GM23248 (cell line): ENCODE data around the gene MAML3. TPM values are rescaled to one million over a fixed set of nuclear protein-coding genes. Genes with fewer than 3 reads are reported as not detected.

Source experiments
- DNase-seq: peaks from one replicate; pipeline ENCODE4 v3.0.0-alpha.2; 2015
- H2AFZ ChIP-seq: fragments of 200-600 bp; sonication (generic); 2 replicates; pipeline ENCODE4 v1.6.1; 2016; ENCODE audit warnings: antibody characterized with exemption
- H3F3A ChIP-seq: fragments of 200-600 bp; sonication (generic); 2 replicates; pipeline ENCODE4 v1.6.1; 2016; ENCODE audit warnings: mild to moderate bottlenecking, antibody characterized with exemption, mixed run types; ENCODE audit not compliant: insufficient read depth
- H3K27ac ChIP-seq: fragments of 200-600 bp; sonication (generic); 2 replicates; pipeline ENCODE4 v1.5.1; 2016; ENCODE audit warnings: mild to moderate bottlenecking
- H3K27me3 ChIP-seq: fragments of 200-600 bp; sonication (generic); replicated peaks from 2 replicates; pipeline ENCODE4 v1.6.1; 2016; ENCODE audit warnings: mild to moderate bottlenecking; ENCODE audit not compliant: insufficient read depth
- H3K36me3 ChIP-seq: fragments of 200-600 bp; sonication (generic); 2 replicates; pipeline ENCODE4 v1.6.1; 2016; ENCODE audit warnings: low read depth, mild to moderate bottlenecking
- H3K4me1 ChIP-seq: fragments of 200-600 bp; sonication (generic); 2 replicates; pipeline ENCODE4 v1.6.1; 2016; ENCODE audit warnings: mild to moderate bottlenecking; ENCODE audit not compliant: insufficient read depth
- H3K4me2 ChIP-seq: fragments of 200-600 bp; sonication (generic); one replicate; pipeline ENCODE4 v1.6.1; 2016; ENCODE audit warnings: mild to moderate bottlenecking; ENCODE audit not compliant: unreplicated experiment
- H3K4me3 ChIP-seq: fragments of 200-600 bp; sonication (generic); 2 replicates; pipeline ENCODE4 v1.5.1; 2016; ENCODE audit warnings: mild to moderate bottlenecking
- H3K79me2 ChIP-seq: fragments of 200-600 bp; sonication (generic); 2 replicates; pipeline ENCODE4 v1.6.1; 2016; ENCODE audit warnings: mild to moderate bottlenecking; ENCODE audit not compliant: insufficient read depth
- H3K9ac ChIP-seq: fragments of 200-600 bp; sonication (generic); 2 replicates; pipeline ENCODE4 v1.6.1; 2016; ENCODE audit warnings: mild to moderate bottlenecking
- H3K9me2 ChIP-seq: fragments of 200-600 bp; sonication (generic); 2 replicates; pipeline ENCODE4 v1.6.1; 2016; ENCODE audit warnings: mixed run types, mild to moderate bottlenecking, moderate library complexity; ENCODE audit not compliant: insufficient read depth
- H3K9me3 ChIP-seq: fragments of 200-600 bp; sonication (generic); one replicate; pipeline ENCODE4 v1.6.1; 2017; ENCODE audit warnings: low read depth
- H4K20me1 ChIP-seq: fragments of 200-600 bp; sonication (generic); 2 replicates; pipeline ENCODE4 v1.6.0; 2016; ENCODE audit not compliant: insufficient read depth
- EZH2 ChIP-seq: fragments of 200-600 bp; sonication (generic); IDR thresholded peaks from 2 replicates; pipeline ENCODE4 v1.6.1; 2018; ENCODE audit warnings: antibody characterized with exemption, mild to moderate bottlenecking; ENCODE audit not compliant: insufficient read depth, poor library complexity, severe bottlenecking
- EZH2phosphoT487 ChIP-seq: fragments of 200-600 bp; sonication (generic); IDR thresholded peaks from 2 replicates; pipeline ENCODE4 v1.6.1; 2018; ENCODE audit warnings: antibody characterized with exemption, moderate library complexity, mild to moderate bottlenecking, low read depth; ENCODE audit not compliant: insufficient read depth
- WGBS, 2 experiments: methylation state at CpG; one replicate each; pipeline ENCODE4 v1.1.6; 2015 to 2017; ENCODE audit warnings: low lambda C conversion rate in 2 of 2, low coverage in 1 of 2; ENCODE audit errors: missing lambda C conversion rate in 2 of 2; 5-methylcytosine and 5-hydroxymethylcytosine counted together
- in situ Hi-C: fragments of 300-500 bp; cut with MboI; formaldehyde crosslinking; loops from 2 replicates; pipeline ENCODE4 v1.15.0; 2020
- polyA plus RNA-seq: library from polyadenylated mRNA; unstranded; fragments of >200 nt; fragmentation: Nextera tagmentation; extraction: Ambion mirVana; gene quantifications from 2 replicates; pipeline ENCODE4 v1.2.1, GENCODE V29; 2016
- total RNA-seq: library from RNA; depleted of rRNA; stranded (reverse); fragments of >200 nt; shearing (Covaris generic); gene quantifications from 2 replicates; pipeline ENCODE4 v1.2.3, GENCODE V29; 2014

The MAML3 gene
- total and polyA plus RNA-seq, 2 experiments from 2014 or later = 0.96 to 1.5 TPM

DNA sequence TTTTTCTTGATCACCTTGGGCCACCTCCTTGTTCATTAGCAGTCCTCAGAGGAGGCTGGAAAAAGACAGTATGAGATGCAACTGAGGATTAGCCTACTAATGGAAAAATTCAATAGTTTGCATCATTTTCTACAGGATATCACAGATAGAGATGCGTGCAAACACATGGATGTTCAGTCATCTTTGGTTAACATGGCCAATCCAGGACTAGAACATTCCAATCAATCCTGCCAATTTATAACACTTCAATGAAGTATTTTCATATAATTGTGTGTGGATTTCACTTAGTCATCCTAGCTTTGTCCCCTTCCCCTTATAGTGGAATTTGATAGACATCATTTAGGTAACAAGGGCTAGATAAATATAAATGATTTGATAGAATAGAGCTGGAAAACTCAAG lies 42.7 kb downstream of the MAML3 start:
- H3K9me3 ChIP-seq = no peaks in the 10 kb centered on the region
- no peak for DNase-seq
- peaks cover 16% of the 10 kb centered on the region; the same call in 1 of the 2 replicates for H3F3A ChIP-seq
- H3K27me3 ChIP-seq = no peaks in the 10 kb centered on the region
- no peaks in the 10 kb centered on the region for H3K36me3 ChIP-seq
- peaks cover 13% of the 10 kb centered on the region for H3K4me1 ChIP-seq
- no peaks in the 10 kb centered on the region for H4K20me1 ChIP-seq
- no peak overlapping the region for H3K4me2 ChIP-seq
- WGBS, 2 experiments = 98 to 100% methylated on average over 1 of the region's 1 CpG
- in situ Hi-C loops = no loop called here
- 0 out of 2 replicates have a peak, but pooled peaks cover 10% of the 10 kb centered on the region for H3K79me2 ChIP-seq
- H3K9ac ChIP-seq = no peak overlapping the region
- H3K9me2 ChIP-seq = no peaks in the 10 kb centered on the region
- no peak for TF ChIP-seq EZH2
- TF ChIP-seq EZH2phosphoT487 = no peak
- H3K27ac ChIP-seq = no peak overlapping the region
- no peak overlapping the region for H3K4me3 ChIP-seq
- H2AFZ ChIP-seq = no peak overlapping the region

DNA sequence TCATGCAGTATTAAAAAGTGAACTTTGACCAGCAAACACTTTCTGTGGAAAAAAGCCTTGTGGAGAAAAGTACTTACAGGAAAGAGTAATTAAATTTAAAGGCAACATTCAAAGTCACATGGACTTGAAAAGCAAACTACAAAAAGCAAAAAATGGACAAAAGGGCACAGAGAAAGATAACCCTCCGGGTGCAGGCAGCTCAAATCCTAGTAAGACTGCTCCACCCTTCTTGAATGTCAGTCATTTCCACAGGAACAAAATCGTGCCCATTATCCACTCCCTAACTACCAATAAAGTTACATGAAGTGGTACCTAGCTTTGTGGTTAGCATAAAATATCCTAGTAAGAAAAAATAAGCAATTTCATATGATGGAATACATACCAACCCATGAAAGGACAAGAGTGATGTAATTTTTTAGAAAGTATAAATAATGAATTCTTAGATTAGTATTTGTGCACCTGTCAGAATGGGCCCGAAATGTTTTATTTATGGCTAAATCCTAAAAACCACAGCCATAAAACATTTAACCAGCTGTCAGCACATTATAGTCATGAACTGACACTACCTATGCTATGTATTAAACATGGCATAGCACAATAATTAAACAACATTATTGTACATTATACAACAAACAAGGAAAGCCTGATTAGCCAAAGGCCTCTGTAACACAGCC lies 43.3 kb downstream of the MAML3 start:
- 75 to 79% methylated on average over 3 of the region's 3 CpGs for WGBS, 2 experiments
- peaks cover 14% of the 10 kb centered on the region; the same call in 1 of the 2 replicates for H3F3A ChIP-seq
- H3K36me3 ChIP-seq = no peaks in the 10 kb centered on the region
- no peak overlapping the region for H3K27ac ChIP-seq
- no peaks in the 10 kb centered on the region for H3K9me2 ChIP-seq
- H3K9me3 ChIP-seq = no peaks in the 10 kb centered on the region
- no peaks in the 10 kb centered on the region for H4K20me1 ChIP-seq
- no peak overlapping the region for H3K4me3 ChIP-seq
- in situ Hi-C loops = no loop called here
- H3K9ac ChIP-seq = no peak overlapping the region
- H2AFZ ChIP-seq = no peak overlapping the region
- H3K4me1 ChIP-seq = peaks cover 10% of the 10 kb centered on the region
- H3K4me2 ChIP-seq = no peak overlapping the region
- no peaks in the 10 kb centered on the region for H3K27me3 ChIP-seq
- 0 out of 2 replicates have a peak, but pooled peaks cover 10% of the 10 kb centered on the region for H3K79me2 ChIP-seq
- TF ChIP-seq EZH2phosphoT487 (no peak), EZH2 (no peak)
- DNase-seq = no peak

DNA sequence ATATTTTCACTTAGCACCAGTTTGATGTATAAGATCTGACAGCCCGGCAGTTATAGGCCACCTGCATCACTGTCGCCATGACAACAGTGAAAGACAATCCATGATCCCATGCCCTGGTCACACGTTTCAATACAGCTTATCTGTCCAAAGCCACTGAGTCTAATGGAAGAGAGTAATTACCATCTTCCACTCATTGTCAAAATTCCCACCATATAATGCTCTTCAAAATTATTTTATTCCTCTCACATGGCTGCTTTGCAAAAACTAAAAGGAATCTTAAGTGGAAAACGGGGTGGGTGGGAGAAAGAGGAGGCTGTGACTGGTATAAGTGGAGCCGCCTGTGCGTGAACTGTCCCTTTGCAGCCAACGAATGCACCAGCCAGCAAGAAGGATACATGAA lies 44.2 kb downstream of the MAML3 start:
- no peaks in the 10 kb centered on the region for H3K27me3 ChIP-seq
- H4K20me1 ChIP-seq = no peaks in the 10 kb centered on the region
- H3K27ac ChIP-seq = no peak overlapping the region
- 0 out of 2 replicates have a peak, but pooled peaks cover 10% of the 10 kb centered on the region for H3K79me2 ChIP-seq
- peaks cover 10% of the 10 kb centered on the region for H3K4me1 ChIP-seq
- no peak overlapping the region for H3K4me2 ChIP-seq
- no peak overlapping the region for H3K9ac ChIP-seq
- in situ Hi-C loops = no loop called here
- H3K36me3 ChIP-seq = no peaks in the 10 kb centered on the region
- H2AFZ ChIP-seq = no peak overlapping the region
- no peak for TF ChIP-seq EZH2
- no peak for TF ChIP-seq EZH2phosphoT487
- DNase-seq = no peak
- H3K9me3 ChIP-seq = no peaks in the 10 kb centered on the region
- WGBS, 2 experiments = 82 to 86% methylated on average over 7 of the region's 7 CpGs
- no peaks in the 10 kb centered on the region for H3K9me2 ChIP-seq
- H3K4me3 ChIP-seq = no peak overlapping the region
- H3F3A ChIP-seq = peaks cover 14% of the 10 kb centered on the region; the same call in 1 of the 2 replicates

DNA sequence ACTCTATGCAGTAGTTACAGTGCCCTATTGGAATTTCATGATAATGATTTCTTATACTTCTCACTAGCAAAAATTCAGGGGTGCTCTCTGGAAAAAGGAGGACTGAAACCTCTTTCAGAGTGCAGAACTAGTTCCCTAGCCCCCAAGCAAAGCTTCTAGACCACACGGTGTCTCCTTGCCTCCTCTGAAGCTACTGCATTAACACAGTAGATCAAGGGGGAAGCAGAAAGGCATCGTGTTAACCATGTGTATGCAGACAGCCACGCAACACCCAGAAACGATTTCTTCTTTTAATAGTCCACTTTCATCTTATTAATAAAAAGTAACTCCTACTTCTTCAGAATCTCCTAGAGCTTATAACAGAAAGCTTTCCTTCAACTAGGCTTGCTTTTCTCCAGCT lies 44.7 kb downstream of the MAML3 start:
- in situ Hi-C loops = no loop called here
- TF ChIP-seq EZH2 (no peak), EZH2phosphoT487 (no peak)

More for the DNA sequence above, 44.7 kb downstream of the MAML3 start:
- no peaks in the 10 kb centered on the region for H3K27me3 ChIP-seq
- H3K4me3 ChIP-seq = no peak overlapping the region
- H4K20me1 ChIP-seq = no peaks in the 10 kb centered on the region
- H3F3A ChIP-seq = peaks cover 17% of the 10 kb centered on the region; the same call in 1 of the 2 replicates
- peaks cover 10% of the 10 kb centered on the region for H3K4me1 ChIP-seq
- no peak overlapping the region for H3K27ac ChIP-seq
- 0 out of 2 replicates have a peak, but pooled peaks cover 10% of the 10 kb centered on the region for H3K79me2 ChIP-seq
- DNase-seq = no peak
- H3K9me2 ChIP-seq = no peaks in the 10 kb centered on the region
- no peak overlapping the region for H2AFZ ChIP-seq
- 62 to 68% methylated on average over 4 of the region's 4 CpGs for WGBS, 2 experiments
- H3K4me2 ChIP-seq = no peak overlapping the region
- no peak overlapping the region for H3K9ac ChIP-seq
- no peaks in the 10 kb centered on the region for H3K9me3 ChIP-seq
- no peaks in the 10 kb centered on the region for H3K36me3 ChIP-seq
